SW480 (cell line): ENCODE data around the gene NME7.
"Not testable (repeated sequence)": the region's sequence is repeated elsewhere in the genome, so short reads cannot be mapped to it uniquely, and the experiment has no call there.

Experiments used
- DNase-seq: peaks from one replicate; pipeline ENCODE4 v3.0.0-alpha.2; 2016; ENCODE audit warnings: low spot score

Gene NME7, protein sequence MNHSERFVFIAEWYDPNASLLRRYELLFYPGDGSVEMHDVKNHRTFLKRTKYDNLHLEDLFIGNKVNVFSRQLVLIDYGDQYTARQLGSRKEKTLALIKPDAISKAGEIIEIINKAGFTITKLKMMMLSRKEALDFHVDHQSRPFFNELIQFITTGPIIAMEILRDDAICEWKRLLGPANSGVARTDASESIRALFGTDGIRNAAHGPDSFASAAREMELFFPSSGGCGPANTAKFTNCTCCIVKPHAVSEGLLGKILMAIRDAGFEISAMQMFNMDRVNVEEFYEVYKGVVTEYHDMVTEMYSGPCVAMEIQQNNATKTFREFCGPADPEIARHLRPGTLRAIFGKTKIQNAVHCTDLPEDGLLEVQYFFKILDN

DNA sequence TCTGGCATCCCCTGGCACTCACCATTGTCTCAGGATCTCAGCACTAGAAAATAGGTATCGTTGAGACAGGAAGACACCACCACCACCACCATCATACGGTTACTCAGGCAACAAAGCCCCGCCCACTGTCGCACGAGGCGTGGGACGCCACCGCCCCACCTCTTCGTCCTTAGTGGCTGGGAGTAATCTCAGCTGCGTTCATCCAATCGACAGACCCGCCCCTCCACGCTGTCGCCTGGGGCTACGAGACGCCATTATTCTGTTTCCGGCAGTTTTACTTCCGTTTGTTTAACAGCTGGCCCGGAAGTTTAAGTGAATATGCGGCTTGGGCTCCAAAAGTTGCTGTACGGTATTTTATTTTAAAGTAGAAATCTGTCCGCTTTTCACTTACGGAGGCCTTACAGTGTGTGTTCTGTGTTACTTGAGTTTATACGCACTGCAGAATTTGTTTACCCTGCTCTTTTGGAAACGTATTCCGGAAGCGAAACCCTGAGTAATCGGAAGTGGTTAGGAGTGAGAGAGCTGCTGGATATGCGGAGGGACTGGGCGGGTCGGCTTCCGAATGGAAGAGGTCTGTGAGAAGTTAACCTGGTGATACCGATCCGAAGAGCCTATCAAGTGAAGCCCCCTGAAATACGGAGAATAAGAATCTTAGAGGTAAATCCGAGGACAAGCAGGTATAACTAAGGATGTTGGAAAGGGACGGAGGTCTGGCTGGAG lies at the start of gene NME7, which contains the start of gene BLZF1:
NME7 (minus strand) TSS at position 112 of the 720 bp plus-strand sequence; CDS start at position 25, 87 bp downstream.
BLZF1 (plus strand) TSS at position 510 of the 720 bp plus-strand sequence. CDS start 1,328 bp downstream, outside the sequence.
- peak; percentile 96 for DNase-seq

DNA sequence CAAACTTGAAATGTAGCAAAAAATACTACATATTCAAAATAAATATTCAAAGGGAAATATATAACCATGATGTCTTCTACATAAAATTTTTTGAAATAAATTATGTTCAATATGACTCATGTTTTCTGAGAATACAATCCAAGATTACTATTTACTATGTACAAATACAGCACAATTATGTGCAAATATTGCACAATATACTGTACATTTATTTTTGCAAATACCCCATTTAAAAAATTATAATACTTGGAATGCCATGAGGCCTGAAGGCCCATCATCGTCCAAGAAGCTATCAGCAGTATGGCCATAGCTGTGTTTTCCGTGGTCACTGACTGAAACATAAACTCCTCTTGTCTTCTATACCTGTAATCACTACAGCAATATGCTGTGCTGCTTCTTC lies 47.4 kb upstream of the NME7 start:
- no peak for DNase-seq

DNA sequence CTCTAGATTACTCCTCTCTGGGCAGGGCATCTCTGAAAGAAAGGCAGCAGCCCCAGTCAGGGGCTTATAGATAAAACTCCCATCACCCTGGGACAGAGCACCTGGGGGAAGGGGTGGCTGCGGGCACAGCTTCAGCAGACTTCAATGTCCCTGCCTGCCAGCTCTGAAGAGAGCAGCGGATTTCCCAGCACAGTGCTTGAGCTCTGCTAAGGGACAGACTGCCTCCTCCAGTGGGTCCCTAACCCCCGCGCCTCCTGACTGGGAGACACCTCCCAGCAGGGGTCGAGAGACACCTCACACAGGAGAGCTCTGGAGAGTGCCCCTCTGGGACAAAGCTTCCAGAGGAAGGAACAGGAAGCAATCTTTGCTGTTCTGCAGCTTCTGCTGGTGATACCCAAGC lies 40.7 kb upstream of the NME7 start:
- not testable (repeated sequence) for DNase-seq

DNA sequence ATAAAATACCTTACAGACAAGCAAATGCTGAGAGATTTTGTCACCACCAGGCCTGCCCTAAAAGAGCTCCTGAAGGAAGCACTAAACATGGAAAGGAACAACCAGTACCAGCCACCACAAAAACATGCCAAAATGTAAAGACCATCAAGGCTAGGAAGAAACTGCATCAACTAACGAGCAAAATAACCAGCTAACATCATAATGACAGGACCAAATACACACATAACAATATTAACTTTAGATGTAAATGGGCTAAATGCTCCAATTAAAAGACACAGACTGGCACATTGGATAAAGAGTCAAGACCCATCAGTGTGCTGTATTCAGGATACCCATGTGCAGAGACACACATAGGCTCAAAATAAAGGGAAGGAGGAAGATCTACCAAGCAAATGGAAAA lies 35.0 kb upstream of the NME7 start:
- not testable (repeated sequence) for DNase-seq

DNA sequence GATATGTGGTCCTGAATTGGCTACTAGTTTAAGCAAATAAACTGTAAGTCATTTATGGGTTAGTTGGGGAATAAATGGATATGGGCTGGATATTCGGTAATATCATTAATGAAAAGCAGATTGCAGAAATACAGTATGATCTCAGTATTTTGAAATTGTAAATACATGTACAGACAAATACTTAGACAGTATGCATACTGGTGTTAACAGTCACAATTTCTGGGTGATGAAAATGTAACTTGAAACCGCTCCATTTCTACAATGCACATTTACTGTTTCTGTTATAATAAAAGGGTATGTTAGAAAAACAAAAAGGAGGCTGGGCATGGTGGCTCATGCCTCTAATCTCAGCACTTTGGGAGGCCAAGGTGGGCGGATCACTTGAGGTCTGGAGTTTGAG lies 28.4 kb upstream of the NME7 start:
- no peak for DNase-seq

DNA sequence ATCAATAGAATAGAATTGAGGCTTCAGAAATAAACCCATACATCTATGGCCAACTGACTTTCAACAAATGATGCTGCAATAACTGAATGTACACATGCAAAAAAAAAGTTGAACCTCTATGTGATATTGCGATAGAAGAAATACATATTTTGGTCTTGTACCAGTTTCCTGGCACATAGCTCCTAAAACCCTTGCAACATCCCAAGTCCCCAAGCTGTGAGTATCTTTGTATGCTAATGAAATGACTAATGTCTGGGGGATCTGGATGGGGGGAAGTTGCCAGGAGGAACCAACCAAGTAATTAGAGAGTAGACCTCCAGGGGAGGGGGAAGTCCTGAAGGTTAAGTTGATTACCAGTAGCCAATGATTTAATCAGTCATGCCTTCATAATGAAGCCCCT lies 24.8 kb upstream of the NME7 start:
- DNase-seq: no peak

DNA sequence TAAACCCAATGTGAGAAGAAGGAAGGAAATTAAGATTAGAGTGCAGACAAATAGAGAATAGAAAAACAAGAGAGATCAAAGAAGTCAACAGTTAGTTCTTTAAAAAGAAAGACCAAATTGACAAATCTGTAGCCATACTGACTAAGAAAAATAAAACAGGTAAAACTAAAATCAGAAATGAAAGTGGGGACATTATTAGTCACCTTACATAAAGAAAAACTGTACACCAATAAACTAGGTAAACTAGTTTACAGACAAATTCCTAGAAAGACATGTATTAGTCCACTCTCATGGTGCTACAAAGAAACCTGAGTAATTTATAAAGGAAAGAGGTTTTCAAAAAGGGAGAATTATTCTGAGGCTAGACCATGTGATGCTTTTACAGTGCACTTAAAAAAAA lies 22.7 kb upstream of the NME7 start:
- DNase-seq: no peak

DNA sequence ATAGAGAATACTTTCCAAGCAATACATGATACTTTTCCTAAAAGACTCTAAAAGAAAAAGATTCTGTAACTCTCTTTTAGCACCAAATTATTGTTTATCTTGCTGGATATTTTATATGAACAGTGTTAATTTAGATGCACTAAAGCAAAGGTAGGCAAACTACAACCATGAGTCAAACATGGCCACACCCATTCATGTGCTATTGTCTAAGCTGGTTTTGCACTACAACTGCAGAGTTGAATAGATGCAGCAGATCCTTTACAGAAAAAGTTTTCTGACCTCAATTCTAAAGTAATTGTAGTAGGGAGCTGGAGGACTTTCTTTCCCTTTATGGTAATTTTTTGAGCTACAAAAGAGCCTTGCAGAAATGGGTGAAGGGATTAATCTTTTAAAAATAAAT lies 19.8 kb upstream of the NME7 start:
- DNase-seq: no peak

DNA sequence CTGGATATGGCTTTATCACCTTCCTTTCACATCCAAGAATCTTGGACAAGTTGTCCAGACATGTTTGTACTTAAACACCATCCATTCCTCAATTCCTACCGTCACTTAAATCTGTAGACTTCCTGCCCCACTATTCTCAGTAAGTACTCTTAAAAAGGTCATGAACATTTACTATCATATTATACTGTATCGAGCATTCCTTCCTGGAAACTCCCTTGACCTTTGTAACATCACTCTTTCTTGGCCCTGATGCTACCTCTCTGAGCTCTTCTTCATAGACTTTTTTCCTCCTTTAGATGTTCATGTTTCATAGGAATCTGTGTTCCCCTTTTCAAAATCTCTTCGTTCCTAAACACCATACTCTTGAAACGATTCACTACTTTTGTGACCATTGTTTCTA lies 15.9 kb upstream of the NME7 start:
- no peak for DNase-seq

DNA sequence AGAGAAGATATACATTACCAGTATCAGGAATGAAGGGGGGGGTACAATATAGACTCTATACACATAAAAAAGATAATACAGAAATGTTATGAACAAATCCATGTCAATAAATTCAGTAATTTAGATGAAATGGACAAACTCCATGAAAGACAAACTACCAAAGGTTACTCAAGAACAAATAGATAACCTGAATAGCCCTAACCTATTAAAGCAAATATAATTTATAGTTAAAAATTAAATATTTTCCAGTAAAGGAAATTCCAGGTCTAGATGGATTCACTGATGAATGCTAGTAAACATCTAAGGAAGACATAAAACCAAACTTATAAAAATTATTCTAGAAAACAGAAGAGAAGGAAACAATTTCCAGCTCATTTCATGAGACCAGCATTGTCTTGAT lies 13.6 kb upstream of the NME7 start:
- no peak for DNase-seq

DNA sequence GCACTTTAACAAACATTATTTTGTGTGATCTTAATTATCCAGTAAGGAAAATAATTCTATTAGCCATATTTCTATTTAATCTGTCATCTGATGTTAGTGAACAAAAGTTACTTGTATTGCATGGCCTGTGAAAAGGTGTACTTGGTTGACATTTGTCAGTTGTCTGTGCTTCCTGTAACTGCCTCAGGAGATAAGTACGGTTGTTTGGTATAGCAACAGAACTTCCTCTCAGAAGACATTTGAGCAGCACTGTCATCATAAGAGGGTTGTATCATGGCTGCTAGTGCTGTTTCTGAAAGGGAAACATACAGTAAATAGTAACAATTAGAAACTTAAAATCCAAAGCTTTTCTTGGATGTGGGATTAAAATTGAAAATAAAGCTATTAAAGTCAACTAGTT lies 3.8 kb upstream of the NME7 start:
- DNase-seq: no peak

DNA sequence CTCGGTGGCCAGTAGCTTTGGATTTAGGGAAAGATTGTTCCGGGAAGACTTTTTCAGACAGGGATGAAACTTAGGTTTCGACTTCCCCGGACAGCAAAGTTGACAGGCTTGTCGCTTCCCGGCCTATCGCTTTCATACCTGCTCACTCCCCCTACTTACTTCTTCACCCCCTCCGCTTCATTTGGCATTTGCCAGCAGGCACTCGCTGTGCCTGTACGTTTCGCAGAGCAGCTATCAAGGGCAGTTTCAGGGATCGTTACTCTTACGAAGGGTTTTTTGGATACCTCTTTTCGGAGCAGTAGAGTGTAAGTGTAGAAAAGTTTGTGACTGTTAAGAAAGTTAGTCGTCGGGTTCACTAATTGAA lies 791 bp upstream of the NME7 start:
- DNase-seq: peak; percentile 48

DNA sequence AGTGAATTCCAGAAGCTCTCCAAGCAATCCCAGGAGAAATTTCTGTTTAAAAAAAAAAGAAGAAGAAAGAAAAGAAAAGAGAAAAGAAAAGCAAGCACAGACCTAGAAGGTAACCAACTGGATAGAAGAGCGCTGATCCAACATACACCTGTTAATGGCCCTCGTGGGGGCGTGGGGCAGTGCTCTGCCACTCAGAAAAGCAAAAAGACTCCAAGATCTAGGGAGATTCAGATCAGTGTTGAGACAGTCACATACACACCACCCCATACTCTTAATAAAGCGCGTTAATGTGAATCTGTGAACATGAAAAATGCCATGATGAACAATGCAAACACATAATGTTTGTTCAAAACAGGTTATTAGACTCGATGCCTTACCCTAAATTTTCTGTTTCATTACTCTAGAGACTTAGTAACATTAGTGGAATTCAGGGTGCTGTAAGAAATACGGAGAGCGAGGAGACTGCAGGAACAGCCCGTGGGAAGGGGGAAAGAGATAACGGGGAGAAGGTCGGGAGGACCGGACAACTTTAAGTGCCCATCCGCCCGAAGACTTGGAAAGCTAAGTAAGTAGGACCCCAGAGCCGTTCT lies 406 bp downstream of the NME7 start:
- DNase-seq: peak; percentile 1

DNA sequence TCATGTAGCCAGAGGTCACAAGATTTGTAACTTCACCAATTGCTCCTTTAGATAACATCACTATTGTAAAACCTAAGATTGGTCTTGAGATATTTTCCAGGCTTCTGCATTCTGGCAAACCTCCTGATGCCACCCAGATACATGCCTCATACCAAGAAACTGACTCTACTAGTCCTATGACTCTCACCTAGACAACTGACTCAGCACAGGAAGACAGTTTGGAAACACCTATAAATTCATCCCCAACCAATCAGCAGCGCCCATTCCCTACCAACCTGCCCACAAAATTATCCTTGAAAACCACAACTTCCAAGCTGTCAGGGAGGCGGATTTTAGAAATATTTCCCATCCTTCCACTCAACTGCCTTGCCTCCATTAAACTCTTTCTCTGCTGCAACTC lies 2.6 kb downstream of the NME7 start:
- no peak for DNase-seq

DNA sequence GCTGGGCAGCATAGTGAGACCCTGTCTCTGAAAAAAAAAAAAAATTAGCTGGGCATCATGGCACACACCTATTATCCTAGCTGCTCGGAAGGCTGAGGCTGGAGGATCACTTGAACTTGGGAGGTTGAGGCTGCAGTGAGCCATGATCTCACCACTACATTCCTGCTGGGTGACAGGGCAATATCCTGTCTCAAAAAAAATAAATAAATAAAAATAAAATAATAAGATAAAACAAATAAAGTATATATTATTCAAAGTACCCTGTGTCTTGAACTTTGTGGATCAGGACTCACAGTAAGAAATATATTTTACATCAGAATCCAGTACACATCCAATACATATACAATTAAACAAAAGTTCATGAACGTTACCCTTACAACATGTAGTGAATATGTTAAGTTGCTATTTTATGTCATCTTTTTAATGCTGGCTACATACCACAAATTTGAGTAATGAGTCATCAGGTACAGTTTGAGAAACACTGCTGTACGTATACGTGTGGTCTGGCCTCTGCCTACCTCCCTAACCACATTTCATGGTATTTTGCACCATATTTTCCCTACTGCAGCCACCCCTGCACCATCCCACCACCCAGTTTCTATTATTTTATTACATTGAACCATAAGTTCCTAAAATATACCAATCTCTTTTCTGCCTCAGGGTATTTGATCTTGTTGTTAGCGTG lies 4.4 kb downstream of the NME7 start:
- DNase-seq: peak; percentile 49

DNA sequence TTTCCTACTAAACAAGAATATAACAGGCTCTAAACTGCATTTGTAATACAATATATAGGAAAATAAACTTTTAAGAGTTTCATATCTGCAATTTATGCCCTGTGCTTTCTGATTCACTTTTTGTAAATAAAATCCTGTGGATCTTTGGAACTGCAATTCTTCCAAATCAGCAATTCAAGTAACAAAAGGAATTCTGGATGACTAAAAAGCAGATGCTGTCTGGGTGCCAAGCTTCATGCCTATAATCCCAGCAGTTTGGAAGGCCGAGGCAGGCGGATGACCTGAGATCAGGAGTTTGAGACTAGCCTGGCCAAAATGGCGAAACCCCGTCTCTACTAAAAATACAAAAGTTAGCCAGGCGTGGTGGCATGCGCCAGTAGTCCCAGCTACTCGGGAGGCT lies 6.3 kb downstream of the NME7 start:
- DNase-seq: no peak

DNA sequence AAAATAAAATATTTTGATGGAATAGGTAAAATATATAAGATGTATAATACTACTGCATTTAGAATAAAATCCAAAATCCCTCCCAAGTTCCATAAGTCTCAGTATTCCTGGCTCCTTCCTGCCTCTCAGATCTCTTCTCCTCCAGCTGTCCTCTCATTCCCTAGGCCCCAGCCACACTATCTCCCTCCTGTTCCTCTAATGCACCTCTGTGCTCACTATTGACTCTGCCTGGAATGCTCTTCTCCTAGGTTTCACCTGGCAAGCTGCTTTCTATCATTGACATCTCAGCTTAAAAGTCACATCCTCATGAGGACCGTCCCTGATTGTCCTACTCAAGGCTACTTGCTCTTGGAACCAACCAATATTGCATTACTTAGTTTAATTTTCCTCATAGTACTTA lies 7.2 kb downstream of the NME7 start:
- DNase-seq: no peak

DNA sequence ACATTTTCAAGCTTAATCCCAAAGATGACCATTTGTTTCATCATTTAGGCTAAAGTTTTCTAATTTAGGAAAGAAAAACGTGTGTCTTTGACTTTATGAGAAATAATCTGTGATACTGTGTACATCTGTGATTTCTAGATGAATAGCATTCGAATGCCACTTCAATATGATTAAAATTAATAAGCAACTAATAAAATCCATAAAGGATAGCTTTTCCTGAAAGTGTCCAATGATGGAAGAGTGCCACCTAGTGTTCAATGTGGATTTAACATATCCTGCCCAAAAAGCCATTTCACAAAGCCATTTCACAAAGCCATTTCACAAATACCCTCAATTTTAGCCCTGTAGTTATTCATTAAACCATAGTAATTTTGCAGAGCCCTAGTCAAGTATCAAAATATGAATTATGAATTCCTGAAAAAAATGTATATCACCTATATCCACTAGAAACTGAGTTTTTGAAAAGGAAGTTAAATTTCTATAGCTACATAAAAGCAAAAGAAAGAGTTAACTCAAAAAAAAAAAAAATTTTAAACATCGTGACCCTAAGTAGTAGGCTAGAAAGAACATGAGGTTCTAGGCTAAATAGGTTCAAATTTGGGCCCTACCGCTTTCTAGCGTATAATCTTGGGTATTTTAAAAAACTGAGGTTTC lies 19.1 kb downstream of the NME7 start:
- DNase-seq: peak; percentile 39

DNA sequence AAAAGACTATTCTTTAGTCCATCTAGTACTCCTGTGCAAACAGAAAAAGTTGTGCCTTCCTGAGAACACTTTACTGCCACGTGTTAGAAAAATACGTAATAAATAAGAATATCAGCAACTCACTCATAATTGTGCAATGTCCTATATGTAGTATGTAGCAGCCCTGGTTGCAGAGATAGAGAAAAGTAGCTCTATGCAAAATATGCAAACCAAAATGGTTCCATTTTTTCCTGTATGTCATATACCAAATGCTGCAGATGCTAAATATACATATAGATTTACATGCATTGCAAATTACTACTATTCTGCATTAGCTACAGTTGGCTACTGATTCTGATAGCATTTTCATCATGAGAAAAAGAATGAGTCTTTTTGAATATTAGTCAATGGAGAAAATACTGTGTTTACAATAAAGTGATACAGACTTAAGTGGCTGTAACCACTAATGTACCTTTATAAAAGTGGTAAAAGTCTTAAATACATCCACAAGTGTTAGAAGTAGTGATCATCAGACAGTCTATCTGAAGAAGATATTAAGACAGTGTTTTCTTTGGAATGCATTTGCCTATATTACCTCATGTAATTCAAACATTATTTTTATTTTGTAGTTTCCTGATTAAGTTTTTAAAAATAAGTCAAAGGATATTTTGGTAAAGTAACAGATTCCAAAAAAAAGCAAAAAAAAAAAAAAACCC lies 19.8 kb downstream of the NME7 start:
- DNase-seq: no peak

DNA sequence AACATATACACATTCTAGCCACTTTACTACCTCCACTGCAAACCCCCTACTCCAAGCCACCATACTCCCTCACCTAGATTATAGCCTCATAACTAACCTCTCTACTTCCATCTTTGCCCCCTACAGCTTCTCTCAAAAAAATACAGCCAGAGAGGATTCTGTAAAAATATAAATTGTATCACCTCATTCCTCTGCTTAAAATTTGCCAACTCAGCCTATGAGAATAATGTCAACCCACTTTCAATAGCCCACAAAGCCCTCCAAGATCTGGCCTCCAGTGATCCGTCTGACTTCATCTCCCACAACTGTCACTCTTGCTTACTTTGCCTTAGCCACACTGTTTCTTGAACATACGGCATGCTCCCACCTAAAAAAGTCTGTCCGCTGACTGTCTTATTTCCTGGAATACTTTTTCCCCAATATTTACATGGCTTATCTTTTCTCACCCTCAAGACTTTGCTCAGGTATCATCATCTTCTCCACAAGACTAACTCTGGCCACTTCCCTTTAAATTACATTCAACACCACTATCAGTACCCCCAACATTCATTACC lies 21.5 kb downstream of the NME7 start:
- DNase-seq: no peak

DNA sequence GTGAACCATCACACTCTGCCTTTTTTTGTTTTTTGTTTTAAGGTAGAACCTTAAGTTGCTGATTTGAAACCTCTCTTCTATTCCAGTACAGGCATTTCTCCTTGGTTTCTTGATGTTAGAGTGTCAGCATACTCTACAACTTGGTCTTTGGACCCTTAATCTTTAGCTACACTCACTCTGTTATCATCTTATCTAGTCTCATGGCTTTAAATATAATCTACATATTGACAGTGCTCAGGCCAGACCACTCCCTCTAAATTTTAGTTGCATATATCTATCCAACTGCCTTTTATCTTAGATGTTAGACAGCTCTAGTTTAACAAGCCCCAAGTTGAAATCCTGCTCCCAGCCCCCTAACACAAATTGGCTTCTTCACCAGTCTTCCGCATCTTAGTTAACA lies 22.1 kb downstream of the NME7 start:
- DNase-seq: no peak
